ENCODE measurements around the gene ASTN2. TPM values are rescaled to one million over a fixed set of nuclear protein-coding genes. Genes with fewer than 3 reads are reported as not detected.
"Not testable (repeated sequence)": the region's sequence is repeated elsewhere in the genome, so short reads cannot be mapped to it uniquely, and the experiment has no call there.

Gene ASTN2
- total and polyA plus RNA-seq, 12 donors: 1.9 to 11.1 (median 4.0) TPM

- intact Hi-C loops (cut with DNase I): no loop called here
- H3K27me3 ChIP-seq: no peaks in the 10 kb centered on the region
- TF ChIP-seq CTCF (IDR thresholded peaks at IDR 0.05): no peak
- no peaks in the 10 kb centered on the region for H3K9me3 ChIP-seq
- no peak overlapping the region for H3K4me3 ChIP-seq
- no peak overlapping the region for H3K27ac ChIP-seq
- H3K36me3 ChIP-seq: peaks cover 0 to 8% (median 4%) of the 10 kb centered on the region in 9 donors
- WGBS, 2 donors: 70 to 78% methylated on average over 2 of the region's 2 CpGs
- ATAC-seq (no peak), DNase-seq (no peak)
- peaks cover 7 to 71% (median 28%) of the 10 kb centered on the region in 9 donors for H3K4me1 ChIP-seq
These were observed 722.2 kb downstream of the ASTN2 start for GRCh38 chr9:116692616-116693015.

GRCh38 chr9:116691607-116692006 lies 723.2 kb downstream of the ASTN2 start:
- ATAC-seq: no peak
- H3K9me3 ChIP-seq: no peaks in the 10 kb centered on the region
- H3K36me3 ChIP-seq: no peaks in the 10 kb centered on the region
- 82 to 84% methylated on average over 3 of the region's 3 CpGs for WGBS, 2 donors
- peaks cover 0 to 1% (median 0%) of the 10 kb centered on the region in 7 donors for H3K27me3 ChIP-seq
- intact Hi-C loops (cut with DNase I): no loop called here
- DNase-seq: no peak
- no peak overlapping the region for H3K27ac ChIP-seq
- H3K4me3 ChIP-seq: no peak overlapping the region
- peaks cover 7 to 71% (median 29%) of the 10 kb centered on the region in 9 donors for H3K4me1 ChIP-seq
- no peak for TF ChIP-seq CTCF (IDR thresholded peaks at IDR 0.05)

DNA sequence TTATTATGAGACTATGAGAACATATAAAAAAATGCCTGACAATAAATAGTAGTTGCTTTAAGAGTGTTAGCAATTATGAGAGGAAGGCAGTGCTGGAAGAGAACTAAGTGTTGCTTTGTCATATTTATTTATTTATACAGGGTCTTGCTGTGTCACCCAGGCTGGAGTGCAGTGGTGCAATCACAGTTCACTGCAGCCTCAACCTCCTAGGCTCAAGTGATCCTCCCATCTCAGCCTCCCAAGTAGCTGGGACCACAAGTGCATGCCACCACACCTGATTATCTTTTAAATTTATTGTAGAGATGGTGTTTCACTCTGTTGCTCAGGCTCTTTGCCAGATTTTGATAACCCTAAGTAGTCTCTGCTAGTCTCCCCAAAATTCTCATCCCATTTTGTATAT lies 724.1 kb downstream of the ASTN2 start:
- intact Hi-C loops (cut with DNase I); H3K27ac ChIP-seq; ATAC-seq; H3K4me3 ChIP-seq; H3K36me3 ChIP-seq; H3K9me3 ChIP-seq; H3K27me3 ChIP-seq; DNase-seq: not testable (repeated sequence)
- peaks cover 7 to 77% (median 36%) of the 10 kb centered on the region in 9 donors for H3K4me1 ChIP-seq

DNA sequence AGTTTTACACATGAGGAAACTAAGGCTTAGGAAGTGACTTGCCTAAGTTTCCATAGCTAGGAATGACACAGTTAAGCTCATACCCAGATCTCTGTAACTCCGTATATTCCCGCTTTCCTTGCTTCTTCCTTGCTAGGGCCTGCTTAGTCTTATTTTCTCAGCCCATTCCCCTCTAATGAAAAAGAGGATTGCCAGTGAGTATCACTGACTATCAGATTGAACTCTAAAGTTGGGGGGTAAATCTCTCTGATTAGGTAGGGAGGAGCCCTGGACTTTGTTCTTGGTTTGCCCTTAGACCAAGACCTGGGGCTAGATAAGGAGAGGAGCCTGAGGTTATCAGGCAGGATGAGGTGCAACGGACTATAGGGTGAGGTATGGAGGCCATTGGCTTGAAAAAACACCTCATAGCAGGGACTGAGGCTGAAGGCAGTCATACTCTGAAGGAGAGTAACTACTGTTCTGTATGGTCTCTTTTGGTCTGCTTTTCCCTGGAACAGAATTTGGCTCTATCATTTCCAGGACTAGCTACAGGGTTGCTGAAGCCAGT lies 725.3 kb downstream of the ASTN2 start:
- no peak overlapping the region for H3K27ac ChIP-seq
- 89 to 92% methylated on average over 3 of the region's 3 CpGs for WGBS, 2 donors
- intact Hi-C loops (cut with DNase I): no loop called here
- H3K9me3 ChIP-seq: no peaks in the 10 kb centered on the region
- H3K27me3 ChIP-seq: peaks cover 0 to 6% (median 0%) of the 10 kb centered on the region in 7 donors
- TF ChIP-seq CTCF (IDR thresholded peaks at IDR 0.05): no peak
- peaks cover 5 to 64% (median 36%) of the 10 kb centered on the region in 9 donors for H3K4me1 ChIP-seq
- H3K36me3 ChIP-seq: no peaks in the 10 kb centered on the region
- no peak overlapping the region for H3K4me3 ChIP-seq
- DNase-seq: no peak
- ATAC-seq: no peak

GRCh38 chr9:116688806-116689485 lies 725.9 kb downstream of the ASTN2 start:
- ATAC-seq: no peak

More at GRCh38 chr9:116688806-116689485, 725.9 kb downstream of the ASTN2 start:
- H3K27me3 ChIP-seq: peaks cover 0 to 6% (median 0%) of the 10 kb centered on the region in 7 donors
- no peaks in the 10 kb centered on the region for H3K36me3 ChIP-seq
- H3K4me1 ChIP-seq: peaks cover 5 to 58% (median 33%) of the 10 kb centered on the region in 9 donors
- WGBS, 2 donors: 92 to 94% methylated on average over 3 of the region's 3 CpGs
- no peak overlapping the region for H3K27ac ChIP-seq
- peak overlapping the region in 3 of 10 donors; percentile 69 to 82 (median 77) for H3K4me3 ChIP-seq
- intact Hi-C loops (cut with DNase I): no loop called here
- H3K9me3 ChIP-seq: peaks cover 0 to under 1% (median 0%) of the 10 kb centered on the region in 11 donors
- TF ChIP-seq CTCF (IDR thresholded peaks at IDR 0.05): no peak
- DNase-seq: no peak
